ENCODE measurements around the gene CLEC20A. TPM values are rescaled to one million over a fixed set of nuclear protein-coding genes. Genes with fewer than 3 reads are reported as not detected.
"Not testable (repeated sequence)": the region's sequence is repeated elsewhere in the genome, so short reads cannot be mapped to it uniquely, and the experiment has no call there.

The CLEC20A gene
- total RNA-seq, 2 donors from 2014 or later, result not detected

GRCh38 chr1:178504286-178504685 is 7.5 kb upstream of the CLEC20A start:
- intact Hi-C loops (cut with DNase I), result loop anchor here in 1 of 2 donors (5.0 kb wide), 1 partner anchor 197 kb away; no protein-coding TSS in a partner anchor
- DNase-seq (ENCODE audit: low spot score), result no peak

GRCh38 chr1:178503849-178504248 is 7.1 kb upstream of the CLEC20A start:
- intact Hi-C loops (cut with DNase I), result loop anchor here (2.0 to 5.0 kb wide), 2 partner anchors 53 to 197 kb away; no protein-coding TSS in a partner anchor
- DNase-seq (ENCODE audit: low spot score), result no peak

- intact Hi-C loops (cut with DNase I), result loop anchor here (2.0 to 5.0 kb wide), 2 partner anchors 53 to 196 kb away; no protein-coding TSS in a partner anchor
- not testable (repeated sequence) for DNase-seq (ENCODE audit: low spot score)
These were observed 6.6 kb upstream of the CLEC20A start for GRCh38 chr1:178503316-178503715.

- intact Hi-C loops (cut with DNase I), result loop anchor here (2.0 to 5.0 kb wide), 2 partner anchors 54 to 196 kb away; no protein-coding TSS in a partner anchor
- no peak for DNase-seq (ENCODE audit: low spot score)
These were observed 6.1 kb upstream of the CLEC20A start for GRCh38 chr1:178502856-178503255.

- DNase-seq (ENCODE audit: low spot score), result no peak
- intact Hi-C loops (cut with DNase I), result loop anchor here (2.0 to 5.0 kb wide), 2 partner anchors 54 to 195 kb away; no protein-coding TSS in a partner anchor
These were observed 5.6 kb upstream of the CLEC20A start for GRCh38 chr1:178502330-178502714.

- DNase-seq (ENCODE audit: low spot score), result peak; percentile 90
- intact Hi-C loops (cut with DNase I), result loop anchor here (2.0 to 5.0 kb wide), 2 partner anchors 55 to 195 kb away; no protein-coding TSS in a partner anchor
These were observed 5.1 kb upstream of the CLEC20A start for GRCh38 chr1:178501705-178502329.

GRCh38 chr1:178500936-178501554 is 4.3 kb upstream of the CLEC20A start:
- intact Hi-C loops (cut with DNase I), result loop anchor here in 1 of 2 donors (5.0 kb wide), 1 partner anchor 194 kb away; no protein-coding TSS in a partner anchor

GRCh38 chr1:178500091-178500770 is 3.5 kb upstream of the CLEC20A start:
- no peak for DNase-seq (ENCODE audit: low spot score)
- intact Hi-C loops (cut with DNase I), result loop anchor here in 1 of 2 donors (5.0 kb wide), 1 partner anchor 193 kb away; no protein-coding TSS in a partner anchor

More at GRCh38 chr1:178500936-178501554, 4.3 kb upstream of the CLEC20A start:
- DNase-seq (ENCODE audit: low spot score), result no peak

- intact Hi-C loops (cut with DNase I), result no loop called here
- no peak for DNase-seq (ENCODE audit: low spot score)
These were observed 2.3 kb upstream of the CLEC20A start for GRCh38 chr1:178498896-178499675.

- DNase-seq (ENCODE audit: low spot score), result no peak
- intact Hi-C loops (cut with DNase I), result no loop called here
These were observed 1.2 kb upstream of the CLEC20A start for GRCh38 chr1:178497903-178498478.

GRCh38 chr1:178495741-178496409 is 889 bp downstream of the CLEC20A start:
- intact Hi-C loops (cut with DNase I), result no loop called here
- no peak for DNase-seq (ENCODE audit: low spot score)

- DNase-seq (ENCODE audit: low spot score), result no peak
- intact Hi-C loops (cut with DNase I), result no loop called here
These were observed 1.6 kb downstream of the CLEC20A start for GRCh38 chr1:178495158-178495557.

GRCh38 chr1:178494569-178494971 is 2.2 kb downstream of the CLEC20A start:
- DNase-seq (ENCODE audit: low spot score), result no peak
- intact Hi-C loops (cut with DNase I), result no loop called here

- intact Hi-C loops (cut with DNase I), result no loop called here
- DNase-seq (ENCODE audit: low spot score), result no peak
These were observed 3.4 kb downstream of the CLEC20A start for GRCh38 chr1:178493301-178493741.

GRCh38 chr1:178492341-178492740 is 4.4 kb downstream of the CLEC20A start:
- DNase-seq (ENCODE audit: low spot score), result no peak
- intact Hi-C loops (cut with DNase I), result no loop called here

- intact Hi-C loops (cut with DNase I), result no loop called here
- no peak for DNase-seq (ENCODE audit: low spot score)
These were observed 5.0 kb downstream of the CLEC20A start for GRCh38 chr1:178491721-178492120.

- no peak for DNase-seq (ENCODE audit: low spot score)
- intact Hi-C loops (cut with DNase I), result no loop called here
These were observed 5.8 kb downstream of the CLEC20A start for GRCh38 chr1:178490967-178491366.

- DNase-seq (ENCODE audit: low spot score), result no peak
- intact Hi-C loops (cut with DNase I), result no loop called here
These were observed 6.6 kb downstream of the CLEC20A start for GRCh38 chr1:178490136-178490535.
